Measurements from ENCODE around the gene SIL1.

GRCh38 chr5:139068494-139069151, 129.5 kb downstream of the SIL1 start:
- TF ChIP-seq, protein P1, sequence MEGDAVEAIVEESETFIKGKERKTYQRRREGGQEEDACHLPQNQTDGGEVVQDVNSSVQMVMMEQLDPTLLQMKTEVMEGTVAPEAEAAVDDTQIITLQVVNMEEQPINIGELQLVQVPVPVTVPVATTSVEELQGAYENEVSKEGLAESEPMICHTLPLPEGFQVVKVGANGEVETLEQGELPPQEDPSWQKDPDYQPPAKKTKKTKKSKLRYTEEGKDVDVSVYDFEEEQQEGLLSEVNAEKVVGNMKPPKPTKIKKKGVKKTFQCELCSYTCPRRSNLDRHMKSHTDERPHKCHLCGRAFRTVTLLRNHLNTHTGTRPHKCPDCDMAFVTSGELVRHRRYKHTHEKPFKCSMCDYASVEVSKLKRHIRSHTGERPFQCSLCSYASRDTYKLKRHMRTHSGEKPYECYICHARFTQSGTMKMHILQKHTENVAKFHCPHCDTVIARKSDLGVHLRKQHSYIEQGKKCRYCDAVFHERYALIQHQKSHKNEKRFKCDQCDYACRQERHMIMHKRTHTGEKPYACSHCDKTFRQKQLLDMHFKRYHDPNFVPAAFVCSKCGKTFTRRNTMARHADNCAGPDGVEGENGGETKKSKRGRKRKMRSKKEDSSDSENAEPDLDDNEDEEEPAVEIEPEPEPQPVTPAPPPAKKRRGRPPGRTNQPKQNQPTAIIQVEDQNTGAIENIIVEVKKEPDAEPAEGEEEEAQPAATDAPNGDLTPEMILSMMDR (conservative IDR thresholded peaks at IDR 0.05 in 1 of 2, IDR thresholded peaks at IDR 0.05 in 1 of 2; ENCODE audit: low read depth in 1 of 2, low read length in 2 of 2), result no peak
- TF ChIP-seq EZH2 (IDR thresholded peaks at IDR 0.05; ENCODE audit: low read length, missing control alignments), result no peak

Measured in fibroblast of lung (primary cell).